ENCODE data around the gene DOK3.

DNA sequence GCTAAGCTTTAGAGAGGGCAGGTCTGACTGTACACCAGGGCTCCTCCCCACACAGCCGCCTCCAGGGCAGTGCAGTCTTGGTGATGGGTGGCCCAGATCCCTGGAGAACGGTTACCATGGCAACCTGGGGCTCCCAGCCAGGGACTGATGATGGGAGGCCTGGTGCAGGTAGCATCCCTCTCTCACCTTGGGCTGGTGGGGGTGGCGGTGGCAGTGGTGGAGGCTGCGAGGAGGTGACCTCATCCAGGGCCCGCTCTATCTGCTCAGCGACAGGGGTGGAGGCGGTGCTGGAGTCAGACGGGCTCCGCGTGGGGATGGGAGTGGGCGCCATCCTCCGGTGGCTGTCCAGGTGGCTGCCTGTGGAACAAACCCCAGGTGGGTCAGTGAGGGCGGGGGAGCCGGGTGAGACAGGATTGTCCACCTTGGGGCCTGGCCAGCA lies 50.7 kb downstream of the DOK3 start:
- TF ChIP-seq SP1 (IDR thresholded peaks at IDR 0.05; ENCODE audit: low read depth, low read length) (no peak), EZH2 (IDR thresholded peaks at IDR 0.05; ENCODE audit: borderline replicate concordance, control insufficient read depth, low read depth, low read length) (no peak), SREBF1 (IDR thresholded peaks at IDR 0.05; ENCODE audit: low read length) (no peak), JUND (IDR thresholded peaks at IDR 0.05; ENCODE audit: low read depth, low read length) (no peak), NFYA (IDR thresholded peaks at IDR 0.05; ENCODE audit: borderline replicate concordance, low read depth, low read length) (no peak), ZNF274 (IDR thresholded peaks at IDR 0.05; ENCODE audit: insufficient read depth, insufficient read length) (no peak), SREBF2 (IDR thresholded peaks at IDR 0.05; ENCODE audit: low read length) (no peak), YY1 (IDR thresholded peaks at IDR 0.05; ENCODE audit: low read depth, low read length) (no peak)
- TF ChIP-seq, protein P1, sequence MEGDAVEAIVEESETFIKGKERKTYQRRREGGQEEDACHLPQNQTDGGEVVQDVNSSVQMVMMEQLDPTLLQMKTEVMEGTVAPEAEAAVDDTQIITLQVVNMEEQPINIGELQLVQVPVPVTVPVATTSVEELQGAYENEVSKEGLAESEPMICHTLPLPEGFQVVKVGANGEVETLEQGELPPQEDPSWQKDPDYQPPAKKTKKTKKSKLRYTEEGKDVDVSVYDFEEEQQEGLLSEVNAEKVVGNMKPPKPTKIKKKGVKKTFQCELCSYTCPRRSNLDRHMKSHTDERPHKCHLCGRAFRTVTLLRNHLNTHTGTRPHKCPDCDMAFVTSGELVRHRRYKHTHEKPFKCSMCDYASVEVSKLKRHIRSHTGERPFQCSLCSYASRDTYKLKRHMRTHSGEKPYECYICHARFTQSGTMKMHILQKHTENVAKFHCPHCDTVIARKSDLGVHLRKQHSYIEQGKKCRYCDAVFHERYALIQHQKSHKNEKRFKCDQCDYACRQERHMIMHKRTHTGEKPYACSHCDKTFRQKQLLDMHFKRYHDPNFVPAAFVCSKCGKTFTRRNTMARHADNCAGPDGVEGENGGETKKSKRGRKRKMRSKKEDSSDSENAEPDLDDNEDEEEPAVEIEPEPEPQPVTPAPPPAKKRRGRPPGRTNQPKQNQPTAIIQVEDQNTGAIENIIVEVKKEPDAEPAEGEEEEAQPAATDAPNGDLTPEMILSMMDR (IDR thresholded peaks at IDR 0.05 in 2 of 3, conservative IDR thresholded peaks at IDR 0.05 in 1 of 3; ENCODE audit: control insufficient read depth in 2 of 3, extremely low read depth in 1 of 3, insufficient read depth in 1 of 3, low read depth in 3 of 3, low read length in 3 of 3) = no peak
- TF ChIP-seq, protein P2, sequence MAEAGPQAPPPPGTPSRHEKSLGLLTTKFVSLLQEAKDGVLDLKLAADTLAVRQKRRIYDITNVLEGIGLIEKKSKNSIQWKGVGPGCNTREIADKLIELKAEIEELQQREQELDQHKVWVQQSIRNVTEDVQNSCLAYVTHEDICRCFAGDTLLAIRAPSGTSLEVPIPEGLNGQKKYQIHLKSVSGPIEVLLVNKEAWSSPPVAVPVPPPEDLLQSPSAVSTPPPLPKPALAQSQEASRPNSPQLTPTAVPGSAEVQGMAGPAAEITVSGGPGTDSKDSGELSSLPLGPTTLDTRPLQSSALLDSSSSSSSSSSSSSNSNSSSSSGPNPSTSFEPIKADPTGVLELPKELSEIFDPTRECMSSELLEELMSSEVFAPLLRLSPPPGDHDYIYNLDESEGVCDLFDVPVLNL (IDR thresholded peaks at IDR 0.05; ENCODE audit: low read depth, low read length) = no peak
- TF ChIP-seq, protein P3, sequence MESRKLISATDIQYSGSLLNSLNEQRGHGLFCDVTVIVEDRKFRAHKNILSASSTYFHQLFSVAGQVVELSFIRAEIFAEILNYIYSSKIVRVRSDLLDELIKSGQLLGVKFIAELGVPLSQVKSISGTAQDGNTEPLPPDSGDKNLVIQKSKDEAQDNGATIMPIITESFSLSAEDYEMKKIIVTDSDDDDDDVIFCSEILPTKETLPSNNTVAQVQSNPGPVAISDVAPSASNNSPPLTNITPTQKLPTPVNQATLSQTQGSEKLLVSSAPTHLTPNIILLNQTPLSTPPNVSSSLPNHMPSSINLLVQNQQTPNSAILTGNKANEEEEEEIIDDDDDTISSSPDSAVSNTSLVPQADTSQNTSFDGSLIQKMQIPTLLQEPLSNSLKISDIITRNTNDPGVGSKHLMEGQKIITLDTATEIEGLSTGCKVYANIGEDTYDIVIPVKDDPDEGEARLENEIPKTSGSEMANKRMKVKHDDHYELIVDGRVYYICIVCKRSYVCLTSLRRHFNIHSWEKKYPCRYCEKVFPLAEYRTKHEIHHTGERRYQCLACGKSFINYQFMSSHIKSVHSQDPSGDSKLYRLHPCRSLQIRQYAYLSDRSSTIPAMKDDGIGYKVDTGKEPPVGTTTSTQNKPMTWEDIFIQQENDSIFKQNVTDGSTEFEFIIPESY (IDR thresholded peaks at IDR 0.05) = no peak

Data from GM12878 (cell line).